SK-N-SH (cell line): ENCODE results near the gene SLC9A2. TPM values are rescaled to one million over a fixed set of nuclear protein-coding genes. Genes with fewer than 3 reads are reported as not detected.
A peak's percentile ranks its signal among the peaks of the same experiment; 100 is the strongest.

Experiments used
- CTCF ChIA-PET: fragments of 300-600, 350-600 bp; formaldehyde crosslinking; extraction: SDS; loops from one replicate; lab custom pipeline; 2021; lab: Yijun Ruan, JAX
- POLR2A ChIA-PET: fragments of 350-600 bp; sonication (Branson Sonifier 250); formaldehyde crosslinking; extraction: SDS; loops from one replicate; lab custom pipeline; 2020; ENCODE audit warnings: antibody characterized with exemption, inconsistent platforms; lab: Yijun Ruan, JAX
- DNase-seq: peaks from one replicate; pipeline ENCODE4 v3.0.0; 2012
- H2AFZ ChIP-seq: fragments of 200-600 bp; sonication (generic); 2 replicates; pipeline ENCODE4 v1.8.1; 2016; ENCODE audit warnings: antibody characterized with exemption, mild to moderate bottlenecking, low read depth
- H3F3A ChIP-seq: fragments of 200-600 bp; sonication (generic); replicated peaks from 2 replicates; pipeline ENCODE3; 2016; ENCODE audit warnings: antibody characterized with exemption, mild to moderate bottlenecking; ENCODE audit not compliant: insufficient read depth
- H3K27ac ChIP-seq, 2 experiments: fragments of 200-500 bp in 1 of 2; fragments of 200-600 bp in 1 of 2; sonication (Bioruptor generic) in 1 of 2; sonication (generic), shearing (Covaris generic) in 1 of 2; 2 replicates each; pipeline versions ENCODE4 v1.5.1 to v1.6.1; 2014 to 2016; ENCODE audit warnings: low read depth in 2 of 2, inconsistent platforms in 1 of 2, low read length in 1 of 2, mild to moderate bottlenecking in 1 of 2, mixed read lengths in 1 of 2
- H3K27me3 ChIP-seq: fragments of 200-600 bp; sonication (generic), shearing (Covaris generic); 2 replicates; pipeline ENCODE4 v1.6.1; 2016; ENCODE audit warnings: mixed run types; ENCODE audit not compliant: insufficient read depth
- H3K36me3 ChIP-seq, 2 experiments: fragments of 200-500 bp in 1 of 2; fragments of 200-600 bp in 1 of 2; sonication (Bioruptor generic) in 1 of 2; sonication (generic) in 1 of 2; replicated peaks in 1 of 2; 2 replicates each; pipeline versions ENCODE3 to v1.5.1; 2014 to 2016; ENCODE audit warnings: low read length in 1 of 2, mild to moderate bottlenecking in 1 of 2; ENCODE audit not compliant: insufficient read depth in 2 of 2, control insufficient read depth in 1 of 2
- H3K4me1 ChIP-seq, 2 experiments: fragments of 200-500 bp in 1 of 2; fragments of 200-600 bp in 1 of 2; sonication (Bioruptor generic) in 1 of 2; sonication (generic), shearing (Covaris generic) in 1 of 2; 2 replicates each; pipeline versions ENCODE4 v1.5.1 to v1.6.1; 2014 to 2016; ENCODE audit warnings: low read depth in 1 of 2, low read length in 1 of 2, mixed run types in 1 of 2; ENCODE audit not compliant: insufficient read depth in 2 of 2, control insufficient read depth in 1 of 2
- H3K4me2 ChIP-seq: fragments of 200-600 bp; sonication (generic), shearing (Covaris generic); 2 replicates; pipeline ENCODE4 v1.6.1; 2017; ENCODE audit warnings: mixed run types
- H3K4me3 ChIP-seq, 2 experiments: fragments of 200-500 bp in 1 of 2; fragments of 200-600 bp in 1 of 2; sonication (Bioruptor generic) in 1 of 2; sonication (generic), shearing (Covaris generic) in 1 of 2; 2 replicates each; pipeline versions ENCODE4 v1.5.1 to v1.8.1; 2014 to 2016; ENCODE audit warnings: low read depth in 2 of 2, inconsistent platforms in 1 of 2, low read length in 1 of 2, mild to moderate bottlenecking in 1 of 2, mixed read lengths in 1 of 2, moderate library complexity in 1 of 2
- H3K79me2 ChIP-seq: fragments of 200-600 bp; sonication (generic); 2 replicates; pipeline ENCODE4 v1.8.1; 2017; ENCODE audit warnings: mild to moderate bottlenecking; ENCODE audit not compliant: insufficient read depth
- H3K9ac ChIP-seq: fragments of 200-600 bp; sonication (generic); 2 replicates; pipeline ENCODE4 v1.6.1; 2017; ENCODE audit warnings: mixed run types
- H3K9me2 ChIP-seq: fragments of 200-600 bp; sonication (generic); 2 replicates; pipeline ENCODE4 v1.6.1; 2017; ENCODE audit warnings: mixed run types
- H3K9me3 ChIP-seq: fragments of 200-600 bp; sonication (generic); 2 replicates; pipeline ENCODE4 v1.6.1; 2017; ENCODE audit warnings: mixed run types, mild to moderate bottlenecking, moderate library complexity
- H4K20me1 ChIP-seq: fragments of 200-600 bp; sonication (generic); 2 replicates; pipeline ENCODE4 v1.6.1; 2017; ENCODE audit warnings: mild to moderate bottlenecking, mixed run types; ENCODE audit not compliant: insufficient read depth
- FOXJ3 ChIP-seq: sonication (generic); formaldehyde crosslinking; IDR thresholded peaks from 2 replicates; pipeline ENCODE4 v1.5.1; 2020; ENCODE audit warnings: mild to moderate bottlenecking, missing genetic modification reagents
- GATA2 ChIP-seq: sonication (generic); formaldehyde crosslinking; IDR thresholded peaks from 2 replicates; pipeline ENCODE4 v1.5.0; 2020; ENCODE audit warnings: mild to moderate bottlenecking, missing genetic modification reagents
- JUND ChIP-seq: IDR thresholded peaks from 2 replicates; pipeline ENCODE4 v1.4.0; 2012
- NRF1 ChIP-seq: IDR thresholded peaks from 2 replicates; pipeline ENCODE4 v1.6.1; 2012; ENCODE audit warnings: low read depth, mild to moderate bottlenecking, low read length
- RAD21 ChIP-seq: IDR thresholded peaks from 2 replicates; pipeline ENCODE4 v1.6.1; 2012; ENCODE audit warnings: mild to moderate bottlenecking, low read length
- SMC3 ChIP-seq: IDR thresholded peaks from 2 replicates; pipeline ENCODE4 v1.6.1; 2012; ENCODE audit warnings: low read depth, low read length, improper control_type of control experiment
- WGBS: methylation state at CpG from one replicate; pipeline ENCODE4 v1.1.6; 2017; ENCODE audit warnings: low lambda C conversion rate; 5-methylcytosine and 5-hydroxymethylcytosine counted together
- polyA plus RNA-seq, 3 experiments: library from polyadenylated mRNA; depleted of rRNA; stranded (reverse); fragments of >200 nt; gene quantifications; 2 replicates each; pipeline ENCODE4 v1.2.3, GENCODE V29; 2012
- TF ChIP-seq, protein P1 (sequence below): fragments of 150-350 bp; IDR thresholded peaks from 2 replicates; pipeline ENCODE4 v1.6.1; 2017; ENCODE audit warnings: antibody characterized with exemption, low read length, low read depth, borderline replicate concordance
- TF ChIP-seq, protein P2 (sequence below): fragments of 200-600 bp; sonication (generic); IDR thresholded peaks from 2 replicates; pipeline ENCODE4 v1.6.1; 2017; ENCODE audit warnings: antibody characterized with exemption, mild to moderate bottlenecking, moderate library complexity

Gene SLC9A2
- polyA plus RNA-seq, 1 of the 3 experiments (the other 2 are of a cell fraction), result not detected

- no peak for DNase-seq
- H4K20me1 ChIP-seq, result no peaks in the 10 kb centered on the region
- ChIA-PET CTCF (interaction anchor here (1.0 kb wide), 1 partner anchor 24 kb away, joined by 6 read pairs; no protein-coding TSS in a partner anchor), POLR2A (no interaction called here)
- H3K4me3 ChIP-seq, result no peak overlapping the region
- H3K9me2 ChIP-seq, result no peaks in the 10 kb centered on the region
- H2AFZ ChIP-seq, result no peak overlapping the region
- TF ChIP-seq GATA2 (CRISPR knock-in tag) (no peak), JUND (no peak), FOXJ3 (CRISPR knock-in tag) (no peak)
- TF ChIP-seq, protein P1, sequence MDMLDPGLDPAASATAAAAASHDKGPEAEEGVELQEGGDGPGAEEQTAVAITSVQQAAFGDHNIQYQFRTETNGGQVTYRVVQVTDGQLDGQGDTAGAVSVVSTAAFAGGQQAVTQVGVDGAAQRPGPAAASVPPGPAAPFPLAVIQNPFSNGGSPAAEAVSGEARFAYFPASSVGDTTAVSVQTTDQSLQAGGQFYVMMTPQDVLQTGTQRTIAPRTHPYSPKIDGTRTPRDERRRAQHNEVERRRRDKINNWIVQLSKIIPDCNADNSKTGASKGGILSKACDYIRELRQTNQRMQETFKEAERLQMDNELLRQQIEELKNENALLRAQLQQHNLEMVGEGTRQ, result no peak
- H3K36me3 ChIP-seq, result no peaks in the 10 kb centered on the region
- WGBS, result 4% methylated on average over 3 of the region's 3 CpGs
- H3K9ac ChIP-seq, result no peak overlapping the region
- no peaks in the 10 kb centered on the region for H3K79me2 ChIP-seq
- no peaks in the 10 kb centered on the region for H3K4me1 ChIP-seq
- H3K27me3 ChIP-seq, result peaks cover 18% of the 10 kb centered on the region; the same call in 1 of the 2 replicates
- H3F3A ChIP-seq, result no peaks in the 10 kb centered on the region
- H3K9me3 ChIP-seq, result no peaks in the 10 kb centered on the region
- H3K27ac ChIP-seq, result no peak overlapping the region
- H3K4me2 ChIP-seq, result no peak overlapping the region
Observed at GRCh38 chr2:102591491-102592045, 27.8 kb upstream of the SLC9A2 start.

DNA sequence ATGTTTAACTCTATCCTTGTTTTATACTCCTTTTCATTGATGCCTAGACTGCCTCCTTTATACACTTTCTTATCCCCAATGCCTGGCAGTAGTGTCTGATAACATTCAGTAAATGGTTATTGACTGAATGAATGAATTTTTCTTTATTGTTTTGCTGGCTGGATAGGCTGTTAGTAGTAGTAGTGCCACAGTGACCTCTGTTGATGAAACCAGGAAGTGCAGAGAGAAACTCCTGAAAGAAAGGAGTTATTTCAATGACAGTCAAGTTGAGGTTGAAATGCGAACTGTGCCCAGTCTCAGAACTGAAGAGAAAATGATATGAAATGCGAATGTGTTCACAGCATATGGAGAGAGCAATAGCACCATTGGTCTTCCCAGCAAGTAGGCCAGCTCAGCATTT, 26.8 kb upstream of the SLC9A2 start:
- 22% methylated on average over 2 of the region's 2 CpGs for WGBS
- H3K4me3 ChIP-seq, result no peak overlapping the region
- no peak for DNase-seq
- CTCF ChIA-PET, result interaction anchor here (1.5 kb wide), 1 partner anchor 23 kb away, joined by 5 read pairs; no protein-coding TSS in a partner anchor
- peaks cover 12% of the 10 kb centered on the region; the same call in 1 of the 2 replicates for H3K27me3 ChIP-seq
- H3K4me1 ChIP-seq, result no peaks in the 10 kb centered on the region
- no peaks in the 10 kb centered on the region for H3K36me3 ChIP-seq
- H3K4me2 ChIP-seq, result no peak overlapping the region
- H3K27ac ChIP-seq, result no peak overlapping the region
- no peak overlapping the region for H2AFZ ChIP-seq
- H3K9me3 ChIP-seq, result no peaks in the 10 kb centered on the region
- H3K9me2 ChIP-seq, result no peaks in the 10 kb centered on the region
- H4K20me1 ChIP-seq, result no peaks in the 10 kb centered on the region
- no peak overlapping the region for H3K9ac ChIP-seq
- no peaks in the 10 kb centered on the region for H3F3A ChIP-seq
- TF ChIP-seq SMC3 (peak; percentile 37; the same call in 1 of the 2 replicates), NRF1 (no peak), JUND (no peak), RAD21 (peak; percentile 46)
- TF ChIP-seq, protein P2, sequence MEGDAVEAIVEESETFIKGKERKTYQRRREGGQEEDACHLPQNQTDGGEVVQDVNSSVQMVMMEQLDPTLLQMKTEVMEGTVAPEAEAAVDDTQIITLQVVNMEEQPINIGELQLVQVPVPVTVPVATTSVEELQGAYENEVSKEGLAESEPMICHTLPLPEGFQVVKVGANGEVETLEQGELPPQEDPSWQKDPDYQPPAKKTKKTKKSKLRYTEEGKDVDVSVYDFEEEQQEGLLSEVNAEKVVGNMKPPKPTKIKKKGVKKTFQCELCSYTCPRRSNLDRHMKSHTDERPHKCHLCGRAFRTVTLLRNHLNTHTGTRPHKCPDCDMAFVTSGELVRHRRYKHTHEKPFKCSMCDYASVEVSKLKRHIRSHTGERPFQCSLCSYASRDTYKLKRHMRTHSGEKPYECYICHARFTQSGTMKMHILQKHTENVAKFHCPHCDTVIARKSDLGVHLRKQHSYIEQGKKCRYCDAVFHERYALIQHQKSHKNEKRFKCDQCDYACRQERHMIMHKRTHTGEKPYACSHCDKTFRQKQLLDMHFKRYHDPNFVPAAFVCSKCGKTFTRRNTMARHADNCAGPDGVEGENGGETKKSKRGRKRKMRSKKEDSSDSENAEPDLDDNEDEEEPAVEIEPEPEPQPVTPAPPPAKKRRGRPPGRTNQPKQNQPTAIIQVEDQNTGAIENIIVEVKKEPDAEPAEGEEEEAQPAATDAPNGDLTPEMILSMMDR, result peak; percentile 69
- POLR2A ChIA-PET, result no interaction called here
- H3K79me2 ChIP-seq, result no peaks in the 10 kb centered on the region
